Measurements from ENCODE around the gene HLA-DOA.

GRCh38 chr6:32954267-32954666 is 55.1 kb downstream of the HLA-DOA start:
- no peak for TF ChIP-seq CTCF (IDR thresholded peaks at IDR 0.05)
- no peak for TF ChIP-seq POLR2A (IDR thresholded peaks at IDR 0.05)

All from adrenal gland (tissue), 5 donors.